Thyroid gland (tissue), 4 donors: ENCODE measurements around the gene DNAH14. TPM values are rescaled to one million over a fixed set of nuclear protein-coding genes. Genes with fewer than 3 reads are reported as not detected.
"Not testable (repeated sequence)": the region's sequence is repeated elsewhere in the genome, so short reads cannot be mapped to it uniquely, and the experiment has no call there.

Source experiments
- DNase-seq, 2 donors: peaks; one replicate each; pipeline ENCODE4 v3.0.0-alpha.2; 2019
- H3K27ac ChIP-seq, 3 donors: fragments of 200-600 bp; sonication (generic); 1 replicate in 2 of 3; 2 replicates in 1 of 3; pipeline ENCODE4 v1.5.1; 2016 to 2019; ENCODE audit warnings: mild to moderate bottlenecking in 1 of 3, moderate library complexity in 1 of 3
- H3K27me3 ChIP-seq: fragments of 200-600 bp; sonication (generic); one replicate; pipeline ENCODE4 v1.5.1; 2019
- H3K36me3 ChIP-seq, 2 donors: fragments of 200-600 bp; sonication (generic); one replicate each; pipeline ENCODE4 v1.5.1; 2016 to 2019
- H3K4me1 ChIP-seq, 2 donors: fragments of 200-600 bp; sonication (generic); one replicate each; pipeline ENCODE4 v1.5.1; 2017 to 2019
- H3K4me3 ChIP-seq, 3 donors: fragments of 200-600 bp; sonication (generic); replicated peaks in 1 of 3; 1 replicate in 2 of 3; 2 replicates in 1 of 3; pipeline ENCODE4 v1.5.1; 2016; ENCODE audit warnings: mild to moderate bottlenecking in 1 of 3
- H3K9me3 ChIP-seq: fragments of 200-600 bp; sonication (generic); one replicate; pipeline ENCODE4 v1.5.1; 2017
- CTCF ChIP-seq, 6 experiments: fragments of 200-600 bp in 3 of 6; fragments of 450-650 bp in 3 of 6; sonication (generic) in 3 of 6; IDR thresholded peaks; one replicate each; pipeline ENCODE4 v1.5.1; 2016 to 2019; ENCODE audit warnings: antibody characterized with exemption in 6 of 6, mild to moderate bottlenecking in 2 of 6, inconsistent platforms in 1 of 6, moderate library complexity in 1 of 6
- POLR2A ChIP-seq, 2 donors: fragments of 450-650 bp; IDR thresholded peaks; one replicate each; pipeline ENCODE4 v1.6.1; 2017; ENCODE audit warnings: antibody characterized with exemption in 2 of 2, mild to moderate bottlenecking in 2 of 2, moderate library complexity in 1 of 2
- WGBS, 2 donors: methylation state at CpG; one replicate each; pipeline ENCODE4 v1.1.5; 2017; 5-methylcytosine and 5-hydroxymethylcytosine counted together
- intact Hi-C: fragments of 100-400 bp; cut with DNase I; formaldehyde crosslinking; loops from one replicate; pipeline ENCODE4 v1.15.1; 2023
- total RNA-seq, 4 donors: library from RNA; depleted of rRNA; stranded (reverse); fragments of >200 nt; gene quantifications; one replicate each; pipeline ENCODE4 v1.2.3, GENCODE V29; 2016

The DNAH14 gene
- total RNA-seq, 4 donors from 2014 or later = 60.5 to 75.9 (median 69.2) TPM

GRCh38 chr1:225131869-225132268 lies 202.4 kb downstream of the DNAH14 start:
- TF ChIP-seq CTCF (IDR thresholded peaks at IDR 0.05) (no peak), POLR2A (IDR thresholded peaks at IDR 0.05) (no peak)
- Histone ChIP-seq H3K36me3 (no peaks in the 10 kb centered on the region), H3K27ac (no peak overlapping the region), H3K4me1 (no peaks in the 10 kb centered on the region), H3K4me3 (no peak overlapping the region), H3K9me3 (no peaks in the 10 kb centered on the region), H3K27me3 (no peaks in the 10 kb centered on the region)
- no peak for DNase-seq
- intact Hi-C loops = no loop called here
- WGBS, 2 donors = 89% methylated on average over 1 of the region's 1 CpG

GRCh38 chr1:225137976-225138375 lies 208.5 kb downstream of the DNAH14 start:
- H3K4me3 ChIP-seq = no peak overlapping the region
- no peak for TF ChIP-seq POLR2A (IDR thresholded peaks at IDR 0.05)
- H3K4me1 ChIP-seq = peaks cover 0 to 4% of the 10 kb centered on the region in 2 donors
- H3K27me3 ChIP-seq = no peaks in the 10 kb centered on the region
- H3K27ac ChIP-seq = no peak overlapping the region
- no peak for DNase-seq
- intact Hi-C loops = no loop called here
- WGBS, 2 donors = 83 to 84% methylated on average over 2 to 3 of the region's 3 CpGs
- no peaks in the 10 kb centered on the region for H3K9me3 ChIP-seq
- no peaks in the 10 kb centered on the region for H3K36me3 ChIP-seq

GRCh38 chr1:225143001-225143400 lies 213.5 kb downstream of the DNAH14 start:
- intact Hi-C loops = no loop called here
- Histone ChIP-seq H3K4me3 (no peak overlapping the region), H3K4me1 (peaks cover 0 to 4% of the 10 kb centered on the region in 2 donors), H3K9me3 (no peaks in the 10 kb centered on the region), H3K36me3 (no peaks in the 10 kb centered on the region), H3K27ac (no peak overlapping the region), H3K27me3 (no peaks in the 10 kb centered on the region)
- TF ChIP-seq POLR2A (IDR thresholded peaks at IDR 0.05) (no peak), CTCF (IDR thresholded peaks at IDR 0.05) (no peak)
- no peak for DNase-seq

- no peak overlapping the region for H3K27ac ChIP-seq
- peaks cover 0 to 4% of the 10 kb centered on the region in 2 donors for H3K4me1 ChIP-seq
- no peaks in the 10 kb centered on the region for H3K9me3 ChIP-seq
- TF ChIP-seq CTCF (IDR thresholded peaks at IDR 0.05) (no peak), POLR2A (IDR thresholded peaks at IDR 0.05) (no peak)
- DNase-seq = no peak
- intact Hi-C loops = no loop called here
- H3K27me3 ChIP-seq = no peaks in the 10 kb centered on the region
- 78 to 86% methylated on average over 5 of the region's 5 CpGs for WGBS, 2 donors
- no peak overlapping the region for H3K4me3 ChIP-seq
- H3K36me3 ChIP-seq = no peaks in the 10 kb centered on the region
These were observed 217.0 kb downstream of the DNAH14 start for GRCh38 chr1:225146478-225146877.

- H3K9me3 ChIP-seq, H3K27me3 ChIP-seq, DNase-seq, intact Hi-C loops, H3K4me3 ChIP-seq, H3K36me3 ChIP-seq, H3K27ac ChIP-seq, H3K4me1 ChIP-seq: not testable (repeated sequence)
These were observed 218.3 kb downstream of the DNAH14 start for GRCh38 chr1:225147791-225148190.

GRCh38 chr1:225152061-225152460 lies 222.6 kb downstream of the DNAH14 start:
- TF ChIP-seq POLR2A (IDR thresholded peaks at IDR 0.05) (no peak), CTCF (IDR thresholded peaks at IDR 0.05) (no peak)
- Histone ChIP-seq H3K27ac (no peak overlapping the region), H3K9me3 (no peaks in the 10 kb centered on the region), H3K36me3 (no peaks in the 10 kb centered on the region), H3K4me3 (no peak overlapping the region), H3K27me3 (no peaks in the 10 kb centered on the region), H3K4me1 (no peaks in the 10 kb centered on the region)
- no peak for DNase-seq
- intact Hi-C loops = no loop called here
